ENCODE data around the gene MMP20.

- TF ChIP-seq POLR2A (IDR thresholded peaks at IDR 0.05): no peak
- TF ChIP-seq, protein P1, sequence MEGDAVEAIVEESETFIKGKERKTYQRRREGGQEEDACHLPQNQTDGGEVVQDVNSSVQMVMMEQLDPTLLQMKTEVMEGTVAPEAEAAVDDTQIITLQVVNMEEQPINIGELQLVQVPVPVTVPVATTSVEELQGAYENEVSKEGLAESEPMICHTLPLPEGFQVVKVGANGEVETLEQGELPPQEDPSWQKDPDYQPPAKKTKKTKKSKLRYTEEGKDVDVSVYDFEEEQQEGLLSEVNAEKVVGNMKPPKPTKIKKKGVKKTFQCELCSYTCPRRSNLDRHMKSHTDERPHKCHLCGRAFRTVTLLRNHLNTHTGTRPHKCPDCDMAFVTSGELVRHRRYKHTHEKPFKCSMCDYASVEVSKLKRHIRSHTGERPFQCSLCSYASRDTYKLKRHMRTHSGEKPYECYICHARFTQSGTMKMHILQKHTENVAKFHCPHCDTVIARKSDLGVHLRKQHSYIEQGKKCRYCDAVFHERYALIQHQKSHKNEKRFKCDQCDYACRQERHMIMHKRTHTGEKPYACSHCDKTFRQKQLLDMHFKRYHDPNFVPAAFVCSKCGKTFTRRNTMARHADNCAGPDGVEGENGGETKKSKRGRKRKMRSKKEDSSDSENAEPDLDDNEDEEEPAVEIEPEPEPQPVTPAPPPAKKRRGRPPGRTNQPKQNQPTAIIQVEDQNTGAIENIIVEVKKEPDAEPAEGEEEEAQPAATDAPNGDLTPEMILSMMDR (IDR thresholded peaks at IDR 0.05): no peak
These were observed 65.3 kb downstream of the MMP20 start for GRCh38 chr11:102559839-102560238.
